Peyer's patch (tissue), 4 donors: ENCODE measurements around the gene NRROS.

Experiments
- CTCF ChIP-seq, 6 experiments: fragments of 450-650 bp in 4 of 6; fragments of 200-600 bp in 2 of 6; sonication (generic) in 1 of 6; IDR thresholded peaks; one replicate each; pipeline ENCODE4 v1.5.1; 2017 to 2019; ENCODE audit warnings: antibody characterized with exemption in 6 of 6, mild to moderate bottlenecking in 3 of 6, moderate library complexity in 1 of 6
- POLR2A ChIP-seq, 2 donors: fragments of 450-650 bp; IDR thresholded peaks; one replicate each; pipeline ENCODE4 v1.5.1; 2017; ENCODE audit warnings: antibody characterized with exemption in 2 of 2, mild to moderate bottlenecking in 2 of 2, moderate library complexity in 2 of 2

DNA sequence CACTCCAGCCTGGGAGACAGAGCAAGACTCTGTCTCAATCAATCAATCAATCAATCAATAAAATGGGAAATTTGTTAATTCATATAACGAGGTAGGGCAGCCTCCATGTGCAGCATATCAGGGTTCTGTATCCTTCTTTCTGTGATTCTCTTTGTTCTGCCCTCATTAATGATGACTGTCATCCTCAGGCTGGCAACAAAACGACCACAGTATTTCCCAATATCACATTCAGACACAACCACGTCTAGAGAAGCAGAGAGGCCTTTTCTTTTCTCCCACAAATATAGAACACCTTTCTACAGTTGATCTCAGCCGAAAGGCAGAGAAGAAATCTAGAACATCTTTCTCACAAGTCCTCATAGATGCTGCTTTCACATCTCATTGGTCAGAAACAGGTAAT, 61.3 kb downstream of the NRROS start:
- TF ChIP-seq CTCF (IDR thresholded peaks at IDR 0.05) (no peak), POLR2A (IDR thresholded peaks at IDR 0.05) (no peak)
